NCI-H2196 (cell line): ENCODE measurements around the gene USP40.
"Not testable (repeated sequence)": the region's sequence is repeated elsewhere in the genome, so short reads cannot be mapped to it uniquely, and the experiment has no call there.

Experiments used
- DNase-seq: peaks from one replicate; lab custom pipeline; 2025; ENCODE audit not compliant: unreplicated experiment; lab: John Stamatoyannopoulos, UW

USP40 gene, protein sequence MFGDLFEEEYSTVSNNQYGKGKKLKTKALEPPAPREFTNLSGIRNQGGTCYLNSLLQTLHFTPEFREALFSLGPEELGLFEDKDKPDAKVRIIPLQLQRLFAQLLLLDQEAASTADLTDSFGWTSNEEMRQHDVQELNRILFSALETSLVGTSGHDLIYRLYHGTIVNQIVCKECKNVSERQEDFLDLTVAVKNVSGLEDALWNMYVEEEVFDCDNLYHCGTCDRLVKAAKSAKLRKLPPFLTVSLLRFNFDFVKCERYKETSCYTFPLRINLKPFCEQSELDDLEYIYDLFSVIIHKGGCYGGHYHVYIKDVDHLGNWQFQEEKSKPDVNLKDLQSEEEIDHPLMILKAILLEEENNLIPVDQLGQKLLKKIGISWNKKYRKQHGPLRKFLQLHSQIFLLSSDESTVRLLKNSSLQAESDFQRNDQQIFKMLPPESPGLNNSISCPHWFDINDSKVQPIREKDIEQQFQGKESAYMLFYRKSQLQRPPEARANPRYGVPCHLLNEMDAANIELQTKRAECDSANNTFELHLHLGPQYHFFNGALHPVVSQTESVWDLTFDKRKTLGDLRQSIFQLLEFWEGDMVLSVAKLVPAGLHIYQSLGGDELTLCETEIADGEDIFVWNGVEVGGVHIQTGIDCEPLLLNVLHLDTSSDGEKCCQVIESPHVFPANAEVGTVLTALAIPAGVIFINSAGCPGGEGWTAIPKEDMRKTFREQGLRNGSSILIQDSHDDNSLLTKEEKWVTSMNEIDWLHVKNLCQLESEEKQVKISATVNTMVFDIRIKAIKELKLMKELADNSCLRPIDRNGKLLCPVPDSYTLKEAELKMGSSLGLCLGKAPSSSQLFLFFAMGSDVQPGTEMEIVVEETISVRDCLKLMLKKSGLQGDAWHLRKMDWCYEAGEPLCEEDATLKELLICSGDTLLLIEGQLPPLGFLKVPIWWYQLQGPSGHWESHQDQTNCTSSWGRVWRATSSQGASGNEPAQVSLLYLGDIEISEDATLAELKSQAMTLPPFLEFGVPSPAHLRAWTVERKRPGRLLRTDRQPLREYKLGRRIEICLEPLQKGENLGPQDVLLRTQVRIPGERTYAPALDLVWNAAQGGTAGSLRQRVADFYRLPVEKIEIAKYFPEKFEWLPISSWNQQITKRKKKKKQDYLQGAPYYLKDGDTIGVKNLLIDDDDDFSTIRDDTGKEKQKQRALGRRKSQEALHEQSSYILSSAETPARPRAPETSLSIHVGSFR

DNA sequence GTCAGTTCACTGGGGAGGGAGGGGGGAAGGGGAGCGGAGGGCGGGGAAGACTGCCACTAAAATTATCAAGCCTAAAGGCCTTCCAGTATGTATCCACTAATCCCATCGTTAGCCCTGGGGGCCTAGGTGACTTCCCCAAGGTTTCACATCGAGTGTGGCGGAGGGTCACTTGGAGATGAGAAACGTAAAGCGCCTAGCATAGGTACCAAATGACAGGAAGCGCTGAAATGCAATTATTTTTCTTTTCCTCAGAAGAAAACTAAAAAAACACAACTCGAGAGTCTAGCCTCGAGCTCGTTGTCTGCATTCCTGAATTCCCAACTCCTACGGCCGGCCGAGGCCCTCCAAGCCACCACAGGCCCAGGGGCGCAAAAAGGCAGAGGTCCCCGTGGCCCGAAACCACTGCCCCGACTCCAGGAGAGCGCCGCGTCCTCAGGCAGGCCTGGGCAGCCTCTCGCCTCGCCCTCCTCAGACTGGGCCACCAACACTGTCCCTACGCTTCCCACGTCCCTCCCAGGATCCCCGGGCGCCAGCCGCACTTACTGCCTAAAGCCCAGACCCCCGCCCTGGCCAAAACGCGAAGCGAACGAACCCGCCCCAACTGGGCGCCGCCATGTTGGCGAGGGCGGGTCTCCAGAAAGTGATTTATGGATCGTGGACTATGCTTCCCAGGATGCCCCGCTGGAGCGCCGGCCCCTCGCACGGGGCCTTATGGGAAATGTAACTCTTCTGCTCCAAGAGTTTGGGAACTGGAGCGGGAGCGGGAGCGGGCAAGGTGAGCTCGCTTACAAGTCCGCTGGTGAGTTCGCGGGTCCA lies at the start of gene USP40:
Gene USP40, minus strand, starts transcription at position 642 of the 816 bp plus-strand sequence. CDS start 1,228 bp downstream, outside the sequence.
- peak; percentile 90 for DNase-seq

DNA sequence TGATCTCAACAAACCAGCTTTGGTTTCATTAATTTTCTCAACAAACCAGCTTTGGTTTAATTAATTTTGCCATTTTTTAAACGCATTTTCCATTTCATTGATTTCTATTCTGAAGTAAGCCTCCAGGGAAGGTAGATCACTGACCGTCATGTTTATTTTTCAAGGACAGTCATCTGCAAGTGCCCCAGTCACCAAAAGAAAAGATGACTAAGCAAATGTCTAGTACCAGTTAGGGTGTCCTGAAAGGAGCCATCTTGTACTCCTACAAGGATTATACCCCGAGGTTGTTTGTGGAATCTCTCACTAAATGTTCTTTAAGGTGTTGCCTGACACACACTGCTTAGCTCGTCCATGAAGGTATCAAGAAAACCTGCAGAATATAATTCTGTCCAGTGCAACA lies 44.7 kb upstream of the USP40 start:
- no peak for DNase-seq

DNA sequence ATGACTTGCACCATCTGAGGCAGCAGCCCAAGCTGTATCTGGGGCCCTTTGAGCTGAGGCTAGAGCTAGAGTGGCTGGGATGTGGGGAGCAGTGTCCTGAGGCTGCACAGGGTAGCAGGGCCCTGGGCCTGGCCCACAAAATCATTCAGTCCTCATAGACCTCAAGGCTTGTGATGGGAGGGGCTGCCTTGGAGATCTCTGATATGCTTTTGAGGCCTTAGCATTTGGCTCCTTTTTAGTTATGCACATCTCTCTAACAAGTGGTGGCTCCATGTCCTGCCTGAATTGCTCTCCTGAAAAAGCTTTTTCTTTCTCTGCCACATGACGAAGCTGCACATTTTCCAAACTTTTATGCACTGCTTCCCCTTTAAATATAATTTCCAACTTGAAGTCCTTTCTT lies 39.1 kb upstream of the USP40 start:
- DNase-seq: no peak

DNA sequence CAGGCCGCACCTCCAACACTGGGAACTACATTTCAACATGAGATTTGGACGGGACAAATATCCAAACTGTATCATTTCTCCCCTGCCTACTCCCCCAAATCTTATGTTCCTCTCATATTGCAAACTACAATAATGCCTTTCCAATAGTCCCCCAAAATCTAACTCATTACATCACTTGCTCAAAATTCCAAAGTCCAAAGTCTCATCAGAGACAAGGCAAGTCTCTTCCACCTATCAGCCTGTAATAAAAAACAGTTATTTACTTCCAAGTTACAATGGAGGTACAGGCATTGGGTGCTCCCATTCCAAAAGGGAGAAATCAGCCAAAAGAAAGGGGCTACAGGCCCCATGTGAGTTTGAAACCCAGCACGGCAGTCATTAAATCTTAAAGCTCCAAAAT lies 38.2 kb upstream of the USP40 start:
- no peak for DNase-seq

DNA sequence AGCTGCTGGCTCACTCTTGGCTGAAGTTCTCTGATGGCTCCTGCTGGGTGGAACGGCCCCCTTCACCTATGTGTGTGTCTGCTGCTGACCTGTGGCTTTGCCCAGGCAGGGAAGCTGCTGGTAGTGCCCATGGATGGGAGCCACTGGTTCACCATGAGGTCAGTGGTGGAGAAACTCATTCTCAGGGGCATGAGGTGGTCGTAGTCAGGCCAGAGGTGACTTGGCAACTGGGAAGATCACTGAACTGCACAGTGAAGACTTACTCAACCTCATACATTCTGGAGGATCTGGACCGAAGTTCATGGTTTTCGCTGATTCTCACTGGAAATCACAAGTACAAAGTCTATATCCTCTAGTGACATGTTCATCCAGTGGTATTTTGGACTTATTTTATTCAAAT lies 36.9 kb upstream of the USP40 start:
- no peak for DNase-seq

DNA sequence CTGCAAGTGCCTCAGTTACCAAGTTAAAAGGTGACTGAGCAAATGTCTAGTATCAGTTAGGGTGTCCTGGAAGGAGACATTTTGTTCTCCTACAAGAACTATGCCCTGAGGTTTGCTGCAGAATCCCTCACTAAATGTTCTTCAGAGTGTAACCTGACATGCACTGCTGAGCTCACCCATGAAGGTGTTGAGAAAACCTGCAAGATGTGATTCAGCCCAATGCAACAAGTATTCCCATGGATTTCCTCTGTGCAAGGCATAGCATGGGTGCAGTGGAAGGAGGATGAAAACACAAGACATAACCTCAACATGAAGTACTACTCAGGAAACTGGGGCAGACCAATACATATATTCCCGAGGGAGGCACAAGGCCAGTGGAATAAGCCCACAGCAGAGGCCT lies 35.5 kb upstream of the USP40 start:
- no peak for DNase-seq

DNA sequence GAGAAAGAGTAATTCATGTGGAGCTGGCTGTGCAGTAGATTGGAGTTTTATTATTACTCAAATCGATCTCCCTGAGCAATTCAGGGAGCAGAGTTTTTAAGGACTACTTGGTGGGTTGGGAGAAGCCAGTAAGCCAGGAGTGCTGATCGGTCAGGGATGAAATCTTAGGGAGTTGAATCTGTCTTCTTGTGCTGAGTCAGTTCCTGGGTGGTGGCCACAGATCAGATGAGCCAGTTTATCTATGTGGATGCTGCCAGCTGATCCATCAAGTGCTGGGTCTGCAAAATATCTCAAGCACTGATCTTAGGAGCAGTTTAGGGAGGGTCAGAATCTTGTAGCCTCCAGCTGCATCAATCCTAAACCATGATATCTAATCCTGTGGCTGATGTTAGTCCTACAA lies 33.8 kb upstream of the USP40 start:
- no peak for DNase-seq

DNA sequence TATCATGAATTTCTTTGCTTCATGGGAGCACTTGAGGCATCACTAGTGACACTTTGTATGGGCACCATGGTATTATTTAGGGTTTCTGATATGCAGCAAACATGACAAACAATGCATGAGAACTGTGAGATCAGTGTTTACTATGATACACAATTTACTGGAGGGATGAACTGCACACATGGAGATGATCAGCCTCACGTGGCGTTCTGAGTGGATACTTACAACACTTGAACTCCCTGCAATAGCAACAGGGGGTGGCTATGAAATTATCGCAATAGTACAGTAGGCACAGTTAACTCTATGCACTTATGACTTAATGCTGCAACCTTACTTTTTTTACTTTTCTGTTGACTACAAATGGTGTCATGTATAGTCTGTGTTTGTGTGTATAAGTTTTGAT lies 32.4 kb upstream of the USP40 start:
- no peak for DNase-seq

DNA sequence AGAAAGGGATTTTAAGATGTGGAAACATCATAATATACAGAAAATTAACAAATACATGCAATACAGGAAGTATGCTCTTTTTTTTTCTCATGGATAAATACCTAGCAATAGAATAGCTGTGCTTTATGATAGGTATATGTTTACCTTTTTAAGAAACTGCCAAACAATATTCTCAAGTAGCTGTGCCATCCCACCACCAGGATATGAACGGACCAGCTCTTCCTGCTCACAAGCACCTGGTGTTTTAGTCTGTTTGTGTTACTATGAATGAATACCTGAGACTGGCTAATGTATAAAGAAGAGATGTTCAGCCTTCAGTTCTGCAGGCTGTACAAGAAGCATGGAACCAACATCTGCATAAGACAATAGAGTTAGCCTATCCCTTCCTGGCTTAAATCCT lies 30.9 kb upstream of the USP40 start:
- DNase-seq: peak; percentile 8

DNA sequence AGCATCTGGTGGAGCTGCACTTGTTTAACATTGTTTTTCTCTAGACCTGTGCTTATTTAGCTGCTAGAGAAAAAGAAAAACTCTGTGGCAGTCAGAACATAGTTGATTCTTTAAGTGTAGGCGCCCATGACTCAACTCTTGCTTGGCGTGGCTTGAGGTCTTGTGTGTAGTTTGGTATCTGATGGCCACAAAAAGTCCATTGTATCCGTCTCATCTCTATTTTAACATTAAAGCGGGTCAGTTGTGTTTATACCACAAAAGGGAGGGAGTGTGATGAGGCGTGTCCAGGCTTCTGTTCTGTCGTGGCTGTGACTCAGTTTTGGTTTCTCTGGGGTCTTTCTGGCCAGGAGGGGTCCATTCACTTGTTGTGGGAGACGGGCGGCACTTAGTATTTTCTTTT lies 26.6 kb upstream of the USP40 start:
- no peak for DNase-seq

DNA sequence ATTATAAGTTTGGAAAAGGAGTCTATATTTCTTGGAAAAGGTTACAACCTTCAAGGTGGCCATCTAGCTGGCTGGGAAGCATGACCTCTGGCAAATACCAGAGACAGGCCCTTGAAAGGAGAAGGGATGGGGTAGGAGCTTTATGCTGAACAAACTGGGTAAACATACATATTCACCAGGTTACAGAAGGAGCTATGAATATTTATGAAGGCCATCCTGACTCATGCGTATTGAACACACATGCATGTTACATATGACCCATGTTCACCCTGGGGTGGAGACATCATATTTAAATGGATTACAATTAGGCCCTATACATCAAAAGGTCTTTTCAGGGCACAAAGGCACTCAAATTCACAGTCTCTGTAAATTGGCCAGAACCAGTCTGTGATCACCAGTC lies 26.1 kb upstream of the USP40 start:
- not testable (repeated sequence) for DNase-seq

DNA sequence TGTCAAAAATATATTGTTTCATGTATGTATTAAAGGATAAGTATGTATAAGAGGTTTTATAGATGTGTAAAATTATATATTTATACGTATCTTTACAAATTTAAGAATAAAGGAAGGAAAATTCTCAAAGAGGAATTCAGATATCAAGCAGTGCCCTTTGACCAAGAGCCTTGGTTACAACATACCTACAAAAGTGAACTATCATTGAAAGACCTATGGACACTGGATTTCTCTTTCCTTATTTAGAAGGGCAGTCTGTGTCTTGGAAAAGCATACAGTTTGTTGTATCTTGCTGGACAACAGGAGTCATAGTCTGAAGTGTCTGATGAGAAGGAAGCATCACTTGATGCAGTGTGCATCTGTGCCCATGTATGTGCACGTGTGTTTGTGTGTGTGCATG lies 21.8 kb upstream of the USP40 start:
- no peak for DNase-seq

DNA sequence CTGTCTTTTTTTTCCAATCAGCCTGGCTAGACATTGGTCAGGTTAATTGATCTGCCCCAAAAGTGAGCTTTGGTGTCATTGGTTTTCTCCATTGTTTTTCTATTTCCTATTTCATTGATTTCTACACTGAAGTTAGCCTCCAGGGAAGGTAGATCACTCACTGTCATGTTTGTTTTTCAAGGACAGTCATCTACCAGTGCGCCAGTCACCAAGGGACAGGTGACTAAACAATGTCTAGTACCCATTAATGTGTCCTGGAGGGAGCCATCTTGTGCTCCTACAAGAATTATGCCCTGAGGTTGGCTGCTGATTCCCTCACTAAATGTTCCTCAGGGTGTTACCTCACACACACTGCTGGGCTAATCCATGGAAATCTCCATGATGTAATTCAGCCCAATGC lies 17.6 kb upstream of the USP40 start:
- no peak for DNase-seq

DNA sequence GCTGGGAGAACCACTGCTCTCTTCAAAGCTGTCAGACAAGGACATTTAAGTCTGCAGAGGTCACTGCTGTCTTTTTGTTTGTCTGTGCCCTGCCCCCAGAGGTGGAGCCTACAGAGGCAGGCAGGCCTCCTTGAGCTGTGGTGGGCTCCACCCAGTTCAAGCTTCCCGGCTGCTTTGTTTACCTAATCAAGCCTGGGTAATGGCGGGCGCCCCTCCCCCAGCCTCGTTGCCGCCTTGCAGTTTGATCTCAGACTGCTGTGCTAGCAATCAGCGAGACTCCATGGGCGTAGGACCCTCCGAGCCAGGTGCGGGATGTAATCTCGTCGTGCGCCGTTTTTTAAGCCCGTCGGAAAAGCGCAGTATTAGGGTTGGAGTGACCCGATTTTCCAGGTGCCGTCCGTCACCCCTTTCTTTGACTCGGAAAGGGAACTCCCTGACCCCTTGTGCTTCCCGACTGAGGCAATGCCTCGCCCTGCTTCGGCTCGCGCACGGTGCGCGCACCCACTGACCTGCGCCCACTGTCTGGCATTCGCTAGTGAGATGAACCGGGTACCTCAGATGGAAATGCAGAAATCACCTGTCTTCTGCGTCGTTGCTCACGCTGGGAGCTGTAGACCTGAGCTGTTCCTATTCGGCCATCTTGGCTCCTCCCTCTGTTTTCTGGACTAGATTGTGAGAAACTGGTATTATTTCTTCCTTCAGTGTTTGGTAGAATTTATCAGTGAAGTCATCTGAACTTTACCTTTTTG lies 16.8 kb upstream of the USP40 start:
- not testable (repeated sequence) for DNase-seq

DNA sequence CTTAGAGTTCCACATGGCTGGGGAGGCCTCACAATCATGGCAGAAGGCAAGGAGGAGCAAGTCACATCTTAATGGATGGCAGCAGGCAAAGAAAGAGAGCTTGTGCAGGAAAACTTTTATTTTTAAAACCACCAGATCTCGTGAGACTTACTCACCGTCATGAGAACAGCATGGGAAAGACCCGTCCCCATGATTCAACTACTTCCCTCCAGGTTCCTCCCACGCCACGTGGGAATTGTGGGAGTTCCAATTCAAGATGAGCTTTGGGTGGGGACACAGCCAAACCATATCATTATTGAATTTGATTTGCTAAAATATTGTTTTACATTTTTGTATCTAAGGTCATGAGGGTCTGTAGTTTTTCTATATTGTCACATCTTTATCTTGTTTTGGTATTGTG lies 10.8 kb upstream of the USP40 start:
- not testable (repeated sequence) for DNase-seq

DNA sequence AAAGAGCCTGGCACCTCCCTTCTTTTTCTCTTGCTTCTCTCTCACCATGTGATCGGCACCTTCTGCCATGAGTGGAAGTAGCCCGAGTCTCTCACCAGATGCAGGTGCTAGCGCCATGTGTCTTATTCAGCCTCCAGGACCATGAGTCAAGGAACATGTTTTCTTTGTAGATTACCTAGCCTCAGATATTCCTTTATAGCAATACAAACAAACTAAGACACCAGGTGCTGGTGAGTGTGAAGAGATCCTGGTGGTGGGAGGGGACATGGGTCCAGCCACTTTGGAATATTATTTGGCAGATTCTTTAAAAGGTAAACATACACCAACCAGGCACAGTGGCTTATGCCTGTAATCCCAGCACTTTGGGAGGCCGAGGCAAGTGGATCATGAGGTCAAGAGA lies 5.9 kb upstream of the USP40 start:
- DNase-seq: peak; percentile 21

DNA sequence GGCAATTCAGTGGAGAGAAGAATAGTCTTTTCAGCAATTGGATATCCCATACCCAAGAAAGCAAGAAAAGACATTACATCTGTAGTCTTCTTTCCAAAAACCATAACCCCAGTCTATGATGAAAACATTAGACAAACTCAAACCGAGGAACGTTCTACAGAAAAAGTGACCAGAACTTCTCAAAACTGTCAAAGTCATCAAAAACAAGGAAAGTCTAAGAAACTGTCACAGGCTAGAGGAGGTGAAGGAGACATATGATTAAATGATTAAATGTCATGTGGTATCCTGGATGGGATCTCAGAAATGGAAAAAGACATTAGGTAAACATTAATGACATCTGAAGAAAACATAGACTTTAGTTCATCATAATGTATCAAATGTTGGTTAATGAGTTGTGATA lies 4.9 kb upstream of the USP40 start:
- DNase-seq: no peak

DNA sequence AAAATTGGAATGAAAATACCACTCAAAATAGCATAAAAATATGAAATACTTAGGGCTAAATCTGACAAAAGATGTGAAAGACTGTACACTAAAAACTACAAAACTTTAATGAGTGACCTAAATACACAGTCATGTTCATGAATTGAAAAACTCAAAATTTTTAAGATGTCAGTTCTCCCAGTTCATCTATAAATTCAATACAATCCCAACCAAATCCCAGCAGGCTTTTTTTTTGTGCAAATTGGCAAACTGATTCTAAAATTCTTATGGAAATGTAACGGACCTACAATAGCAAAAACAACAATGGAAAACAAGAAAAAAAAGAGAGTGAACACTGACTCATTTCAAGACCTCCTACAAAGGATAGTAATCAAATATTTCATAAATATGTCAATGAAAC lies 4.4 kb upstream of the USP40 start:
- DNase-seq: no peak

DNA sequence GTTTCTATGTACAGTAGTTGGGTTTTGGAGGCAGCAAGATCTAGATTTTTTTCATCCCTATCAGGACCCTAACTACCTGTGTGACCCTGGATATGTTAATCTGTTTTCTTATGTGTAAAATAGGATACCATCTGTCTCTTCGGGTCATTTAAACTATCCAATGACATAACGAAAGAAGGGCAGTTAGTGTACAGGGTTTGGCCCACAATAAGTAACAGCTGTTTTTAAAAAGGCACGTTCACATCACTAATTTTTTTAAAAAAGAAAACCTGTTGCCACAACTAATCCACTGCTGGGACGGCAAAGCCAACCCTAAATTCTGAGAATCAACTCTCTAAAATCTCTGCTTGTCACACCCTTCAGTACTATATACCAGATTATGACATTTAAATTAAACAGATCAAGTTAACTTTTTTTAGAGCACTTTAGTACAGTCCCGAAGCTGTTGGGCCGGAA lies 869 bp downstream of the USP40 start:
- no peak for DNase-seq
